HG03066 (cell line): ENCODE data around the gene LRGUK.
"Not testable (repeated sequence)": the region's sequence is repeated elsewhere in the genome, so short reads cannot be mapped to it uniquely, and the experiment has no call there.

Experiments used
- ATAC-seq: cut with Tn5 transposase; IDR thresholded peaks from one replicate; pipeline ENCODE4 v1.9.1; 2021; ENCODE audit warnings: low read depth; ENCODE audit not compliant: unreplicated experiment

LRGUK gene

DNA sequence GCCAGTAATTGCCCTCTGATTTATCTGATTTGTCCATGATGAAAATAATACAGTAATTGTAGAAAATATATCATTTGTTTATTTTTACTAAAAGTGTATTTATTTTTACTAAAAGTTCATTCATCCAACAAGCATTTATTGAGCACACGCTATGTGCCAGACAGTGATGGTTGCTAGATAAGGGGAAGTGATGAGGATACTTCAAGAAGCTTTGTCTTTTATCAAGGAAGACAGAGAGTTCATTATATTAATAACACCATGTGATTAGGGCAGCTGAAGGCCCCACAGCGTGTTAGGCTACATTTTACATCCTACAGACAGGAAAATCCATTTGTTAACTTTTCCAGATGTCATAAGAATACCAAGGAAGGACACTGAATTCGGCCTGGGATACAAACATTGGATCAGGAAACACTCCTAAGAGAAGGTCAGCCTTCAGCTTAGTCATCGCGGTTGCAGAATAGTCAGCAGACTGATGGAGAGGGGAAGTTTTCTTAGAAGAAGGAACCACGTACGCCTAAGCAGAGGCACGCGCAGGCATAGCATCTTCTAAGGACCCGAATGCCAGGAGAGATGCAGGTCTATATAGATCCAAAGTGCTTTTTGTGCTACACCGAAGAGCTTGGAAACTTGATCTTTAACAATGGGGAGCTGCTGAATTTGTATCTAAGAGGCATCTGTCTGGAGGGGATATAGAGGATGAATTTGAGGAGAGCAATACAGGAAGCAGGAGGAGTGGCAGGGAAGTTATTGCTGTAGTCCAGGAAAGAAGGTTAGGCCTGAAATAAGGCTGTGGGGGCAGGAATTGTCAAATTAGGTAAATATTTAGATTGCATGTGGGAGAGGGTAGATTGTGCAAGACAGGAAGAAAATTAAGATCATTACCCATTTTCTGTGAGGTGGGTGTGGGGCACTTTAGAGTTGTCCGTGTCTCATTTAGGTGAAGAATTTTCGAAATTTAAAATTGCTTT is 85.7 kb downstream of the LRGUK start:
- no peak for ATAC-seq

GRCh38 chr7:134220236-134220635 is 93.1 kb downstream of the LRGUK start:
- ATAC-seq = no peak

DNA sequence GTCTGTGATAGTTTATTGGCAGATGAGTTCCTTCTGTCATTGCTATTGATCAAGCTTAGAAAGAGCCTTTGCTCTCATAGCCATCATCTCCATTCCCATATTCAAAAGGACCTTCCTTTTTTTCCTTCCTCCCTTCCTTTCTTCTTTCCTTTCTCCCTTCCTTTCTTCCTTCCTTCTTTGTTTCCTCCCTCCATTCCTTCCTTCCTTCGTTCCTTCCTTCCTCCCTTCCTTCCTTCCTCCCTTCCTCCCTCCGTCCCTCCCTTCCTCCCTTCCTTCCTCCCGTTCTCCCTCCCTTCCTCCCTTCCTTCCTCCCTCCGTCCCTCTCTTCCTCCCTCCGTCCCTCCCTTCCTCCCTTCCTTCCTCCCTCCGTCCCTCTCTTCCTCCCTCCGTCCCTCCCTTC is 104.2 kb downstream of the LRGUK start:
- ATAC-seq = not testable (repeated sequence)

- ATAC-seq = no peak
Observed at GRCh38 chr7:134234216-134234615, 107.1 kb downstream of the LRGUK start.

DNA sequence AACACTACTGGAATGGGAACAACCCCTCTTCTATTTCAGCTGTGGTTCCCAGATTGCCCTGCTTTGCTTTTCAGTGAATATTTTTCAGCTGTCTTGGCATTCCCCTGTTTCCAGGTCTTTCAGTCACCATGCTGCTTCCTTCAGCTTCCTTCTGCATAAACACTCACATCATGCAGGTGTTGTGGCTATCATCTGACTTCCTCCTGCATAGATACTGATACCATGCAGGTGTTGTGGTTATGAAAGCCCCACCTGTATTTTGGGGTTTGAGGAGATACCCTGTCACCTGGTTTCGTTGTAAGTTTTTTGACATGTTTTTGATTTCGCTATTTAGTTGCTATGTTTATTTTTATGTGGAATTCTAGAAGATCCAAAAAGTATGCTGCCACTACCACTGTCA is 118.1 kb downstream of the LRGUK start:
- no peak for ATAC-seq

DNA sequence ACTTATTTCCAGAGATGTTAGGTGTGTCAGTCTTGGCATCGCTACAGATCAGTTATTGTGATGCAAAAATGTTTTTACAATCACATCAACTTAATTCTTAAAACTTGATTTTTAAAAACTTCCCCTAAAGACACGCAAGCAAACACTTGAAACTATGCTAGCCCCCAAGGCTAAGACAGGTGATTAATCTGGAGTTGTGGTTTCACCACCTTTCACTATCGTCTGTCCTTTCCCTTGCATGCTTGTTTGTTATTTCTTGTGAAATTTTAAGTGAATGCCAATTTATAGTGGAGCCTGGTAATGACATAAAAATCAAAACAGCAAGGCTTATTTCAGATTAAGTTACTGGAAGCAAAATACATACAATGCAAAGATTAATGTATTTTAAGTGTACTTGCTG is 119.2 kb downstream of the LRGUK start:
- ATAC-seq = no peak

DNA sequence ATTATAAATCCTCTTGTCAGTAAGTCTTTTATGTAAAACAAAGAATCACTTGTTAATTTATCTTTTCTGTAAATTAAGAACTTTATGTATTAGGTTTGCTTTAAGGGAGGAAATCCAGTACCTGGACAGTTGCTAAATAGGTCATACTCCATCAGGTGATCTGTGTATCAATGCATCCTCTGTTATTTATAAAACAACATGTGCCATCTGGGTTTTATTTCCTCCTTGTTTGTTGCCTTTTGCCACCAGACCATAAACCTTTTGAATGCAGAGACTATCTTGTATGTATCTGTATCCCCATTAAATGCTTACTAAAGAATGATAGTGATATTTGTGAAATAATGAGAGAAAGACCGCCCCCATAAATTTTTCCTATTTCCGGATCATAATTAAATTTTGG is 119.6 kb downstream of the LRGUK start:
- no peak for ATAC-seq

- no peak for ATAC-seq
Observed at GRCh38 chr7:134248196-134248595, 121.1 kb downstream of the LRGUK start.

DNA sequence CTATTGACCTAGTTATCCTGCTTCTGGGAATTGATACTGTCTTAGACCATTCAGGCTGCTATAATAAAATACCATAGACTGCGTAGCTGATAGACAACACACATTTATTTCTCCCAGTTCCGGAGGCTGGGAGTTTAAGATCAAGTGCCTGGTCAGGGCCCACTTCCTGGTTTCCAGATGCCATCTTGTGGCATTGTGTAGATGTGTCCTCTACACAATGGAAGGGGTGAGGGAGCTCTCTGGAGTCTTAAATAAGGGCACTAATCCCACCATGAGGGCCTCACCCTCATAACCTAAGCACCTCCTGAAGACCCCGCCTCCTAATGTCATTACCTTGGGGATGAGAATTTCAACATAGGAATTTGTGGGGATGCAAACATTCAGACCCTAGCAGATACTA is 127.2 kb downstream of the LRGUK start:
- no peak for ATAC-seq

DNA sequence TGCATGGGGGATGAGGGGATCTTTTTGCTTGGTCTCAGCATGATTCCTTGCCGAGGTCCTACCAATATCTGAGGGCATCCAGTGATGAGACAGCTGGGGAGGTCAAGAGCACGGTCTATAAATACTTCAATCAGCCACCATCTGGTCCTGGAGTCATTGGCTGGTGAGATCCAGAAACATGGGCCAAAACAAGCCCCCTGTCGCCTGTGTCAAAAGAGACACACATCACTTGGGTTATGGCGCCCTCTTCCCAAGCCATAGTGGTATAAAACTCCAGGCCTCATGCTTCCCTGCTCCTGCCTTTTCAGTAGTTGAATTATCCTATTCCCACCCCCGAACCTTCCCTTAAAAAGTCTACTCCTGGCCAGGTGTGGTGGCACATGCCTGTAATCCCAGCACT is 128.7 kb downstream of the LRGUK start:
- ATAC-seq = no peak

DNA sequence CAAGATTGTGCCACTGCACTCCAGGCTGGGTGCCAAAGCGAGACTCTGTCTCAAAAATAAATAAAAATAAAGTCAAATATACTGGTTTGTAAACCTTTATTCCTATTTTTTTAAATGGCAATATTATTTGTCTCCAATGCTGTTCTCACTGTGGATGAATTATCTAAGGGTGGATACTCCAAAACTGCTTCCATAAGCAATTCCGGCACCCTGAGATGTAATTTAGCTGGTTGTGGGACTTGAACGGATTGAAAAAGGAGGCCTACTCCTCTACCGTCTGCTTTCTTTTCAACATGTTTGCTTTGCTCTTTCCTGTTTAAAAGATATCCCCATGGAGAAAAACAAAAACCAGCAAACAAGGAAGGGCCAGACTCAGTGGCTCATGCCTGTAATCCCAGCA is 135.2 kb downstream of the LRGUK start:
- ATAC-seq = no peak

GRCh38 chr7:134276951-134277350 is 149.8 kb downstream of the LRGUK start:
- no peak for ATAC-seq

- no peak for ATAC-seq
Observed at GRCh38 chr7:134278502-134279153, 151.5 kb downstream of the LRGUK start.

DNA sequence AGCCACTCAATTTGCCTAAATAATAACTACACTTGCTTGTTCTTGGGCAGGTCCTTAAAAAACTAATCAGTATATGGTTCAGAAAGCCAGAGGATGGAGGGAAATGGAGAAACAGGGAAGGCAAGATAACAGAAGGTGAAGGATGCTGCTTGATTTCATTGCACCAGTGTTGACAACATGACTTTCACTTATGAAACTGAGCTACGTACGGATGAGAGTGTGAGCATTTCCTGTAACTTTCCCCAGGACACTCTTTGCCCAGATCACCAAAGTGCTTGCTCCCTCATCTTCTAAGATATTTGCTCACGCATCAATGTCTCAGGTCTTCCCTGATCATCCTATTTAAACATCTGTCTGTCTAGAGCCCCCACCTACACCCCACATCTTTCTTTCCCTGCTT is 152.2 kb downstream of the LRGUK start:
- ATAC-seq = no peak

DNA sequence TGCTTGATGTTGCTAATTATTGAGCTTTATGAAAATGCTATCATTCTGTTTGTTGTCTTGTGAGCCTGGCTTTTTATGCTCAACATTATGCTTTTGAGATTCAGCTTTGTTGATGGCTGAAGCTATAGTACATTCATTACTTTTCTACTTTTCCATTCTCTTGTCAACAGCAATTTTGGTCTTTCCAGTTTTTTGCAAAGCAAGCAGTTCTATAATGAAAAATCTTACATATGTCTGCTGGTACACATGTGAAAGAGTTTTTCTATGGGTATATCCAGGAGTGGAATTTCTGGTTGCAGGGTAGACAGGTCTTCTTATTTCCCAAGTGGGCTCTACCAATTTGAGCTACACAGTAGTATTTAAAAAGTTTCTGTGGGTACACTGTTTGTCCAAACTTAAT is 152.8 kb downstream of the LRGUK start:
- ATAC-seq = no peak

DNA sequence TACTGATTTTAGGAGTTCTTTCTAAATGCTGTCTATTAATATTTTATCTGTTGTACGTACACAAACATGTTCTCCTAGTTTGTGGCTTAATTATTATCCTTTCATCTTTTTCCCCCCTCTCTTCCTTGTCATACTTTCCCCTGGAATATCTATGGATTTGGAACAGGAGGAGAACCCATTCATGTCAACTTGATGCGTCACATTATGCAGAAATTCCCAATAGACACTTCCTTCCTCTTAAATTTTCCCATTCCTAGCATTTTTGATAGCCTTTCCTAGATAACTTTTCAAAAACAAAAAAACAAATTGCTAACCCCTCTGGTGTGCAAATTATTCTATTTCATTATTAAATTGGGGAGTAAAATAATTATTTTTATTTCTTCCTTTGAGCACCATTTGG is 153.4 kb downstream of the LRGUK start:
- no peak for ATAC-seq

DNA sequence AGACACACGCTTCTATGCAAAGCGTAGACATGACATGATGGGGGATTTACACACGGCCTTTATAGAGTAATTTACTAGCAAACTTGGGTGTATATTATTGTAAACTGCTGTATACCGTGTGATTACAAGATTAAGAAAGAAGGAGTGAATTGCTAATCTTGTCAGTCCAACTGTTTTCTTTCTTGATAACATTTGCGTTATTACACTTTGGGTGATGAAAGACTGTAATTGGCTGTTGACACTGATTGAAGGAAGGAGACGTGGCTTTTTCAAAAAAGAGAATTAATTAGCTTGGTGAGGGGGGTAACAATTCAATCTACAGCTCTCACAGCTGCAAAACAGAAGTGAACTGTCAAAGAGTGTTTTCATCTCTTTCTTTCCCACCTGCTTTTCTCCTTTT is 156.9 kb downstream of the LRGUK start:
- ATAC-seq = no peak

GRCh38 chr7:134284952-134285351 is 157.8 kb downstream of the LRGUK start:
- ATAC-seq = no peak

GRCh38 chr7:134287916-134288659 is 160.9 kb downstream of the LRGUK start:
- ATAC-seq = no peak

GRCh38 chr7:134289423-134289822 is 162.3 kb downstream of the LRGUK start:
- no peak for ATAC-seq

GRCh38 chr7:134289841-134290240 is 162.7 kb downstream of the LRGUK start:
- ATAC-seq = no peak
